Mesothelial cell of epicardium (in vitro differentiated cells): ENCODE measurements around the gene MYH14. TPM values are rescaled to one million over a fixed set of nuclear protein-coding genes. Genes with fewer than 3 reads are reported as not detected.

Experiments
- DNase-seq, 2 experiments: peaks; one replicate each; pipeline ENCODE4 v3.0.0; 2021; ENCODE audit warnings: low spot score in 2 of 2; ENCODE audit not compliant: unreplicated experiment in 2 of 2
- H3K27ac Mint-ChIP-seq: 2 replicates; pipeline ENCODE4 v1.8.0; 2021; ENCODE audit warnings: mixed read lengths
- H3K27me3 Mint-ChIP-seq: 2 replicates; pipeline ENCODE4 v1.8.0; 2021; ENCODE audit warnings: low read depth, mixed read lengths
- H3K36me3 Mint-ChIP-seq: 2 replicates; pipeline ENCODE4 v1.8.0; 2021; ENCODE audit warnings: mixed read lengths
- H3K4me1 Mint-ChIP-seq: 2 replicates; pipeline ENCODE4 v1.8.0; 2021; ENCODE audit warnings: mixed read lengths
- H3K4me3 Mint-ChIP-seq: 2 replicates; pipeline ENCODE4 v1.8.0; 2021; ENCODE audit warnings: mild to moderate bottlenecking, moderate library complexity, mixed read lengths
- H3K9me3 Mint-ChIP-seq: 2 replicates; pipeline ENCODE4 v1.8.0; 2021; ENCODE audit warnings: mixed read lengths
- total RNA-seq: library from RNA; stranded (reverse); gene quantifications from 3 replicates; pipeline ENCODE4 v1.2.1, GENCODE V29; 2021
- TF ChIP-seq, protein P1 (sequence below): fragments of 200-600 bp; sonication (generic); IDR thresholded peaks from one replicate; pipeline ENCODE4 v1.5.0; 2021; ENCODE audit warnings: antibody characterized with exemption; ENCODE audit not compliant: unreplicated experiment

Gene MYH14
- total RNA-seq, 1 donor from 2014 or later = 52.3 TPM

DNA sequence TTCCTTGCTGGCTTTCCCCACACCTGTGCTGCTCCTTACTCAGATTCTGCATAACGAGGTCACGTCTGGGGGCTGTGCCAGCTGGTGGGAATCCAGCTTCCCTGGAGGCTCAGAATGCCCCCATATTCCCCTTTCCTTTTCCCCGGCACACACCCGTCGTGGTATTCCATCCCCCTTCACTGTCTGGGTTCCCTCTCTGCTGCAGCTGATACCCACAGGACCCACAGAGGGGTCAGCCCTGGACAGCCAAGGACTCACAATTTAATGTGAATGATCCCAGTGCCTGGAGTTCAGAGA is 4.2 kb upstream of the MYH14 start:
- Mint-ChIP-seq H3K4me1 (no peaks in the 10 kb centered on the region), H3K36me3 (no peaks in the 10 kb centered on the region), H3K4me3 (no peak overlapping the region), H3K27ac (no peak overlapping the region), H3K9me3 (no peaks in the 10 kb centered on the region), H3K27me3 (peaks cover 70% of the 10 kb centered on the region)
- no peak for DNase-seq
- TF ChIP-seq, protein P1, sequence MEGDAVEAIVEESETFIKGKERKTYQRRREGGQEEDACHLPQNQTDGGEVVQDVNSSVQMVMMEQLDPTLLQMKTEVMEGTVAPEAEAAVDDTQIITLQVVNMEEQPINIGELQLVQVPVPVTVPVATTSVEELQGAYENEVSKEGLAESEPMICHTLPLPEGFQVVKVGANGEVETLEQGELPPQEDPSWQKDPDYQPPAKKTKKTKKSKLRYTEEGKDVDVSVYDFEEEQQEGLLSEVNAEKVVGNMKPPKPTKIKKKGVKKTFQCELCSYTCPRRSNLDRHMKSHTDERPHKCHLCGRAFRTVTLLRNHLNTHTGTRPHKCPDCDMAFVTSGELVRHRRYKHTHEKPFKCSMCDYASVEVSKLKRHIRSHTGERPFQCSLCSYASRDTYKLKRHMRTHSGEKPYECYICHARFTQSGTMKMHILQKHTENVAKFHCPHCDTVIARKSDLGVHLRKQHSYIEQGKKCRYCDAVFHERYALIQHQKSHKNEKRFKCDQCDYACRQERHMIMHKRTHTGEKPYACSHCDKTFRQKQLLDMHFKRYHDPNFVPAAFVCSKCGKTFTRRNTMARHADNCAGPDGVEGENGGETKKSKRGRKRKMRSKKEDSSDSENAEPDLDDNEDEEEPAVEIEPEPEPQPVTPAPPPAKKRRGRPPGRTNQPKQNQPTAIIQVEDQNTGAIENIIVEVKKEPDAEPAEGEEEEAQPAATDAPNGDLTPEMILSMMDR = no peak

DNA sequence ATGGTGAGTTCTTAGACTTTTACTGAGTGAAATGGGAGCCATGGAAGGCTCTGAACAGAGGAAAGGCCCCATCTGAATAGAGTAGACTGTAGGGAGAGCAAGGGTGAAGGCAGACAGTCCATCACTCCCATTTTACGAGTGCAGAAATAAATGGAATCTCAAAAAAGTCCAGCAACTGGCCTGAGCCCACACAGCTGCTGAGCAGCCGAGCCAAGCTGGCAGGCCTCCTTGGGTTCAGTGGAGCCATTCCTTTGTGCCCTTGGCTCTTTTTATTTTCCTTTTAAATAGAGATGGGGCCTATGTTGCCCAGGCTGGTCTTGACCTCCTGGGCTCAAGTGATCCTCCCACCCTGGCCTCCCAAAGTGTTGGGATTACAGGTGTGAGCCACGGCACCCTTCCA is 1.0 kb upstream of the MYH14 start:
- H3K27ac Mint-ChIP-seq = no peak overlapping the region
- DNase-seq = no peak

DNA sequence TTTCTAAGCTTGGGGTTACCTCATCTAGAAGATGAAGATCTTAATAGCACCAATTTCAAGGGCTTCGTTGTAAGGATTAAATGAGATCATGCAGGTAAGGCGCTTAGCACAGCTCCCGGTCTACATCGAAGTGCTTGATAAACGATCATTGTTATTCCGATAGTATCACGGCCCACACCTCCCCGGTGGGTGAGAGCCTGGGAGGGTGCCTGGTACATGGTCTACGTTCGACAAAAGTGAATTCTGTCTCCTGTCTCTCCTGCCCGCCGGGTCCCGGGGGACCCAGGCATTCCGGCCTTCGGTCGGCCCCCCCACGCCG is 501 bp upstream of the MYH14 start:
- peak overlapping the region; percentile 43 for H3K4me3 Mint-ChIP-seq
- H3K36me3 Mint-ChIP-seq = no peaks in the 10 kb centered on the region
- no peak for DNase-seq
- no peak overlapping the region for H3K27ac Mint-ChIP-seq
- TF ChIP-seq, protein P1 = no peak
- H3K9me3 Mint-ChIP-seq = no peaks in the 10 kb centered on the region
- H3K27me3 Mint-ChIP-seq = peaks cover 71% of the 10 kb centered on the region
- H3K4me1 Mint-ChIP-seq = peaks cover 7% of the 10 kb centered on the region

More for the DNA sequence above, 1.0 kb upstream of the MYH14 start:
- peaks cover 7% of the 10 kb centered on the region for H3K4me1 Mint-ChIP-seq
- H3K27me3 Mint-ChIP-seq = peaks cover 71% of the 10 kb centered on the region
- TF ChIP-seq, protein P1 = no peak
- H3K36me3 Mint-ChIP-seq = no peaks in the 10 kb centered on the region
- peak overlapping the region; percentile 43 for H3K4me3 Mint-ChIP-seq
- H3K9me3 Mint-ChIP-seq = no peaks in the 10 kb centered on the region

DNA sequence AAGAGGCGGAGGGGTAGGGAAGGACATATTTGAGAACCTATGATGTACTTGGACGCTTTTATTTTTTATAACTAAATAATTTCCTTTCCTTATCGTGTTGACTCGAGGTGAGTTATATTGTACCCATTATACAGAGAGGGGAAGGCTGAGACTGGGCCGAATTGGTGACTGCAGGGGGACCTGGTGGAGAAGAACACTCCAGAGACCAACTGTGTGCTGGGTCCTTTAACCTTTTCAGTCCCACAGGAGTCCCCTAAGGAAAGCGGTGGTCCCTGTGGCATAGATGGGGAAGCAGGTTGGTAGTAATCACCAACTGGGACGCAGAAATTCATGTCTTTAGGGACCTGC is 633 bp downstream of the MYH14 start:
- peak overlapping the region; percentile 52 for H3K4me3 Mint-ChIP-seq
- no peaks in the 10 kb centered on the region for H3K36me3 Mint-ChIP-seq
- no peaks in the 10 kb centered on the region for H3K9me3 Mint-ChIP-seq
- no peak for DNase-seq
- peak overlapping the region; percentile 39 for H3K27ac Mint-ChIP-seq
- H3K27me3 Mint-ChIP-seq = peaks cover 64% of the 10 kb centered on the region
- TF ChIP-seq, protein P1 = no peak
- H3K4me1 Mint-ChIP-seq = peaks cover 7% of the 10 kb centered on the region

DNA sequence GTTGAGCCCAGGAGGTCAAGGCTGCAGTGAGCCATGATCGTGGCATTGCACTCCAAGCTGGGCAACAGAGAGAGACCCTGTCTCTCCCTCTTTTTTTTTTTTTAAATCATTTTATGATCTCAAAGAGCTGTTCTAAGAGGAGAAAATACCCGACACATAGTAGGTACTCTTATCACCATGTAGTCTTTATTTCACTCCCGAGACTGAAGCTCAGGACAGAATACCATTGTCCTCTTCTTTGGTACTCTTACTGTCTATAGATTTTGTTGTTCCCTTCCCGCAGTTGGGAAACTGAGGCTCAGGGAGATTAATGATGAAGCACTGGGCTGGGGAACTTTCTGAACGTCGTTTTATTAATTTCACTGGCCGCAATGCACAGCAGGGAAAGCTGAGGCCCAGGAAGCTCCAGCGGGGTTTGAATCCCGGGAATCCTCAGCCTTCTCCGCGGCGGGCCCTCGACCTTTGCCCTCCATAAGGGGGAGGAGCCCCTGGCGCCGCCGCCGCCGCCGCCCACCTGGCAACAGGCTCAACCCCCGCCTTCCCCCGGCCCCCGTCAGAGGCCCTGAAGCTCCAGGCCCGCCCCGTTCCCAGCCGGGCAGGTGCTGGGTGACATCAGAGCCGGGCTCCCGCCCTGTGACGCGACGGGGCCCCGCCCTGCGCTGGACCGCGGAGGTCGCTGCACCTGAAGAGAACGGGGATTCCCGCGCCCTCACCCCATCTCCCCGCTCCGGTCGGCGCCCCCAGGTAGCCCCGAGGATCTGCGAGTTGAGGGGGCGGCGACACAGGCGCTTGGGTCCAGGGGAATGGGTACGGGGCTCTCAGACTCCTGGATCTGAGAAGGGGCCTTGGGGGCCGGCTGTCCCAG is 1.6 kb downstream of the MYH14 start:
- TF ChIP-seq, protein P1 = no peak
- peak; percentile 71 to 81 for DNase-seq
- Mint-ChIP-seq H3K27ac (peak overlapping the region; percentile 76), H3K36me3 (no peaks in the 10 kb centered on the region), H3K4me1 (peaks cover 7% of the 10 kb centered on the region), H3K4me3 (peak overlapping the region; percentile 67), H3K9me3 (no peaks in the 10 kb centered on the region), H3K27me3 (peaks cover 58% of the 10 kb centered on the region)
